Right cardiac atrium (tissue), 5 donors: Measurements from ENCODE around the gene NENF. TPM values are rescaled to one million over a fixed set of nuclear protein-coding genes. Genes with fewer than 3 reads are reported as not detected.
"Not testable (repeated sequence)": the region's sequence is repeated elsewhere in the genome, so short reads cannot be mapped to it uniquely, and the experiment has no call there.

Experiments
- ATAC-seq, 2 donors: fragments of 200-7000 bp; cut with Tn5 transposase; one replicate each; pipeline versions ENCODE4 v1.8.0 to v1.9.1; 2020; ENCODE audit warnings: moderate library complexity in 2 of 2, mild to moderate bottlenecking in 1 of 2
- DNase-seq, 3 donors: peaks; one replicate each; pipeline ENCODE4 v3.0.0-alpha.2; 2020
- H3K27ac ChIP-seq: one replicate; pipeline ENCODE4 v1.5.1; 2013; ENCODE audit warnings: mild to moderate bottlenecking, low read length, control low read depth, moderate library complexity
- H3K27me3 ChIP-seq: one replicate; pipeline ENCODE4 v1.6.1; 2013; ENCODE audit not compliant: control insufficient read depth, insufficient read depth
- H3K4me1 ChIP-seq: one replicate; pipeline ENCODE4 v1.6.1; 2013; ENCODE audit warnings: low read length; ENCODE audit not compliant: control insufficient read depth, insufficient read depth
- H3K4me3 ChIP-seq: one replicate; pipeline ENCODE4 v1.5.1; 2013; ENCODE audit warnings: low read length, control low read depth
- H3K9me3 ChIP-seq: one replicate; pipeline ENCODE4 v1.6.1; 2013; ENCODE audit warnings: low read length; ENCODE audit not compliant: control insufficient read depth
- WGBS: extraction: QIAGEN DNeasy Blood & Tissue Kit; methylation state at CpG from one replicate; pipeline ENCODE4 v1.1.7; 2013; 5-methylcytosine and 5-hydroxymethylcytosine counted together
- intact Hi-C, 4 donors: fragments of 100-400 bp; cut with DNase I; formaldehyde crosslinking; loops; one replicate each; pipeline versions ENCODE4 v1.11.0 to v1.14.0; 2022 to 2023
- long read RNA-seq, 4 donors: library from polyadenylated mRNA; unstranded; transcript quantifications; one replicate each; pipeline ENCODE4 v2.0.0, GENCODE V29; 2020 to 2021
- polyA plus RNA-seq: library from polyadenylated mRNA; stranded (reverse); fragments of 200-250 nt; gene quantifications from one replicate; pipeline ENCODE4 v1.2.3, GENCODE V29; 2013
- total RNA-seq, 4 donors: library from RNA; stranded (reverse); fragmentation: NEBNext Ultra II Directional; extraction: Animal tissue kit (Norgen Biotek cat#: 25700); gene quantifications; one replicate each; pipeline ENCODE4 v1.2.1, GENCODE V29; 2021
- donor health status: healthy with polysubstance abuse.
- donor health status: DM: no; HTN: yes; CAD: no.
- donor health status: DM: no; HTN: no; CAD: no.
- donor health status: DM: no; HTN: yes; CAD: no; lungs with severe emphysema.
- donor health status: DM: yes; HTN: yes; CAD: no.

The NENF gene
- total RNA-seq (100 to 1,000 TPM in 3 of 4 donors, 10 to 100 TPM in 1; 99.4 to 117 (median 104) TPM), polyA plus RNA-seq (121 TPM)
- long read RNA-seq, donor 1, transcript NENF-204 (3 exons, 845 nt), result minor isoform, 15 of 162 reads
- long read RNA-seq, donor 1, transcript NENF-201 (4 exons, 949 nt), result major isoform, 134 of 162 reads
- long read RNA-seq, donor 1, partial matches to known transcripts, result 7 of 162 reads
- long read RNA-seq, donor 1, other reads (novel, unspliced or antisense), result 5 of 162 reads
- long read RNA-seq, donor 2, transcript NENF-204 (3 exons, 845 nt), result minor isoform, 18 of 173 reads
- long read RNA-seq, donor 2, transcript NENF-201 (4 exons, 949 nt), result major isoform, 143 of 173 reads
- long read RNA-seq, donor 2, partial matches to known transcripts, result 11 of 173 reads
- long read RNA-seq, donor 2, other reads (novel, unspliced or antisense), result 1 of 173 reads
- long read RNA-seq, donor 3, partial matches to known transcripts, result 0 of 4 reads
- long read RNA-seq, donor 3, other reads (novel, unspliced or antisense), result 0 of 4 reads
- long read RNA-seq, donor 4, transcript NENF-201 (4 exons, 949 nt), result major isoform, 103 of 120 reads
- long read RNA-seq, donor 4, transcript NENF-204 (3 exons, 845 nt), result minor isoform, 10 of 120 reads
- long read RNA-seq, donor 4, partial matches to known transcripts, result 6 of 120 reads
- long read RNA-seq, donor 4, other reads (novel, unspliced or antisense), result 1 of 120 reads

DNA sequence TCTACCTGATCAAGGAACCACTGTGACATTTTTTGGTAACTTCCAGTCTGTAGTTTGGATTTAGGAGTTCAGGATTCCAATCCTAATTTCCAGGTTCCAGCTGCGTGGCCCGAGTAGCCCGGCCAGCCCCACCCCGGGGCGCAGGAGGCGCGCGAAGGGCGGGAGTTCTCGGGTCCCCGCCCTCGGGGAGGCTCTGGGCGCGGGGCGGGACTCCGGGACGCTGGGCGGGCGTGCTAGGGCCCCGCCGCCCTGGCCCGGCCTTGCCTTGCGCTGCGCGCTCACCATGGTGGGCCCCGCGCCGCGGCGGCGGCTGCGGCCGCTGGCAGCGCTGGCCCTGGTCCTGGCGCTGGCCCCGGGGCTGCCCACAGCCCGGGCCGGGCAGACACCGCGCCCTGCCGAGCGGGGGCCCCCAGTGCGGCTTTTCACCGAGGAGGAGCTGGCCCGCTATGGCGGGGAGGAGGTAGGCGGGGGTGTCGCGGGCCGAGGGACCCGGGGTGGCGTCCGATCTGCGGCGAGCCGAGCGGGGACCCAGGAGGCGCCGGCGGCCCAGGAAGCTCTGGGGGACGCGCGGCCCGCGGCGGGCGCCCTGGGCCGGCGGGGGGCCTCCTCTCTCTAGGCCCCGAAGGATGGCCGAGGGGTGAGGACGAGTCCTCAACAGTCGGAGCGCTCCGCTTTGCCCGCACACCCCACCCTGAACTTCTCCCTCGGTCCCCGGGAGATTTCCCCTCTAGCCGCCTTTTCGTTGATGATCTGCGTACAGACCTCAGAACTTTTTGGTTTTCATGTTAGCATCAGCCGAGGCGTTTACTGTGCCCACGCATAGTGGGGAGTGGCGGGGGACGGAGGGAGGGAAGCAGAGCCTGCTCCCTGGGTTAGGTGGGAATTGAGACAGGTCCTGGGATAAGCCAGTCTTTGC is at the start of gene NENF:
TSS of gene NENF (plus strand) at position 260 of the 916 bp plus-strand sequence. CDS start at position 284, 24 bp downstream.
- under 1% methylated on average over 86 of the region's 86 CpGs for WGBS
- Histone ChIP-seq H3K27me3 (no peaks in the 10 kb centered on the region), H3K4me3 (peak within 1 kb of the TSS; percentile 76), H3K4me1 (peaks cover 3% of the 10 kb centered on the region), H3K27ac (peak within 1 kb of the TSS; percentile 54), H3K9me3 (no peaks in the 10 kb centered on the region)
- ATAC-seq, result peak; percentile 99
- DNase-seq, result peak; percentile 88 to 96 (median 95)
- intact Hi-C loops, result no loop called here

DNA sequence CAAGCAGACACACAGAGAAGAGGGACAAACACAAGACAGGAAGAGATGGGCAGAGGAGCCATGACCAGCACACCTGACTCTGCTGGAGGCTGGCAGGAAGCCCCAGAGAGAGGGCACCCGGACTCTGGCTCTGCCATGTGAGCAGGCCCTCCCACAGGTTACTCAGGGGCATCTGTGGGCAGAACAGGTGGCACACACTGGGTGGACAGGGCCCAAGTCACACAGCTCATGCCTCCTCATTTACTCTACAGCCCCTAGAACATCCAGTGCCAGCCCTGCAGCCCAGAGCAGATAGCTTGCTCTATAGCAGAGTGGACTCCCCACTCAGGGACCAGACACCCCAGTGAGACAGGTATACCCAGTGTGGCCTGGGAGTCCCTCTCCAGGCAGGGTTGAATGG is 46.7 kb upstream of the NENF start:
- Histone ChIP-seq H3K4me3 (no peak overlapping the region), H3K4me1 (no peaks in the 10 kb centered on the region), H3K27me3 (no peaks in the 10 kb centered on the region), H3K27ac (no peak overlapping the region), H3K9me3 (no peaks in the 10 kb centered on the region)
- intact Hi-C loops, result no loop called here
- WGBS, result 84% methylated on average over 1 of the region's 1 CpG
- ATAC-seq (peak in 1 of 2 donors; percentile 16), DNase-seq (no peak)

DNA sequence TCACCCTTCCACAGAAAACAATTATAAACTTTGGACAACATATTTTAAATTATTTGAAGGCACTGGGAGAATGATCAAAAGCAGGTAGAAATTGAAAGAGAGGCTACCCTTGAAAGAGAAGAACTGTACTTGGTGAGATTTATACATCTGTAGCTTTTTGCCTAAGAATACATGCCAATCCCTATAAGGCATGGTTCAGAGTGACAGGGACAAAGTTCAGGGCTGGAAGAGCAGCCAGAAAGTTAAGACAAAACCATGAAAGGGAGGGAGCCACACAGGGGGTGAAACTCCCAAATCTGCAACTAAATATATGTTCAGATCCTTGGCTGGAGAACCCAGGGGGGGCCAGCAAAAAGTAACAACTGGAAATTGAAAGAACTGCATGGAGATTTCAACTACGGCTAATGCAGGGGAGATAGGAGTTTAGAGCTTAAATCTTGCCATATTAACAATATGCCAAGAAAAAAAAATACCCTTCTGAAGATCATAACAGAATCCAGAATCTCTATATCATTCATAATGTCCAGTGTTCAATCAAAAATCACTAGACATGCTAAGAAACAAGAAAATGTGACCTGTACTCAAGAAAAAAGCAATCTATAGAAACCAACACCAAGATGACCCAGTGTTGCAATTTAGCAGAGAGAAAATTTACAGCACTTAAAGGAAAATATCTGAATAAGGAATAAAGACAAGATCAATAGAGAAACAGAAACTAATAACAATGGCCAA is 43.6 kb upstream of the NENF start:
- no peak overlapping the region for H3K4me3 ChIP-seq
- DNase-seq (no peak), ATAC-seq (no peak)
- no peak overlapping the region for H3K27ac ChIP-seq
- 98% methylated on average over 1 of the region's 1 CpG for WGBS
- H3K4me1 ChIP-seq, result no peaks in the 10 kb centered on the region
- H3K9me3 ChIP-seq, result no peaks in the 10 kb centered on the region
- H3K27me3 ChIP-seq, result no peaks in the 10 kb centered on the region
- intact Hi-C loops, result no loop called here

DNA sequence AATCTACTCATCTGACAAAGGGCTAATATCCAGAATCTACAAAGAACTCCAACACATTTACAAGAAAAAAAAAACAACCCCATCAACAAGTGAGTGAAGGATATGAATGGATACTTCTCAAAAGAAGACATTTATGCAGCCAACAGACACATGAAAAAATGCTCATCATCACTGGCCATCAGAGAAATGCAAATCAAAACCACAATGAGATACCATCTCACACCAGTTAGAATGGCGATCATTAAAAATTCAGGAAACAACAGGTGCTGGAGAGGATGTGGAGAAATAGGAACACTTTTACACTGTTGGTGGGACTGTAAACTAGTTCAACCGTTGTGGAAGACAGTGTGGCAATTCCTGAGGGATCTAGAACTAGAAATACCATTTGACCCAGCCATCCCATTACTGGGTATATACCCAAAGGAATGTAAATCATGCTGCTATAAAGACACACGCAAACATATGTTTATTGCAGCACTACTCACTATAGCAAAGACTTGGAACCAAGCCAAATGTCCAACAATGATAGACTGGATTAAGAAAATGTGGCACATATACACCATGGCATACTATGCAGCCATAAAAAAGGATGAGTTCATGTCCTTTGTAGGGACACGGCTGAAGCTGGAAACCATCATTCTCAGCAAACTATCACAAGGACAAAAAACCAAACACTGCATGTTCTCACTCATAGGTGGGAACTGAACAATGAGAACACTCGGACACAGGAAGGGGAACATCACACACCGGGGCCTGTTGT is 36.9 kb upstream of the NENF start:
- H3K27me3 ChIP-seq, H3K9me3 ChIP-seq, ATAC-seq, H3K4me3 ChIP-seq, H3K27ac ChIP-seq, H3K4me1 ChIP-seq, DNase-seq, intact Hi-C loops: not testable (repeated sequence)
- WGBS, result 94% methylated on average over 5 of the region's 6 CpGs

DNA sequence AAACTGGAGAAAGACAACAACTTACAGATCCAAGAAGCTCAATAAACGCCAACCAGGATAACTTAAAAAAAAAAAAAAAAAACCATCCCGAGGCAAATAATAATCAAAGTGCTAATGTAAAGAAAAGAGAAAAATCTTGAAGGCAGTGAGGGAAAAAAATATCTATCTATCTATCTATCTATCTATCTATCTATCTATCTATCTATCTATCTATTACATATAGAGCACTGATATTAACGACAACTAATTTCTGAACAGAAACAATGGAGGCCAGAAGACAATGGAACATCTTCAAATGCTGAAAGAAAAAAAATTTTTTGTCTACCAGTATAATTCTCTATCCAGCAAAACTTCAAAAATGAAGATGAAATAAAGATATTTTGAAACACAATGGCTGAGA is 36.1 kb upstream of the NENF start:
- Histone ChIP-seq H3K27ac (no peak overlapping the region), H3K4me3 (no peak overlapping the region), H3K9me3 (no peaks in the 10 kb centered on the region), H3K27me3 (no peaks in the 10 kb centered on the region), H3K4me1 (no peaks in the 10 kb centered on the region)
- DNase-seq (no peak), ATAC-seq (no peak)
- 95% methylated on average over 3 of the region's 3 CpGs for WGBS
- intact Hi-C loops, result no loop called here

DNA sequence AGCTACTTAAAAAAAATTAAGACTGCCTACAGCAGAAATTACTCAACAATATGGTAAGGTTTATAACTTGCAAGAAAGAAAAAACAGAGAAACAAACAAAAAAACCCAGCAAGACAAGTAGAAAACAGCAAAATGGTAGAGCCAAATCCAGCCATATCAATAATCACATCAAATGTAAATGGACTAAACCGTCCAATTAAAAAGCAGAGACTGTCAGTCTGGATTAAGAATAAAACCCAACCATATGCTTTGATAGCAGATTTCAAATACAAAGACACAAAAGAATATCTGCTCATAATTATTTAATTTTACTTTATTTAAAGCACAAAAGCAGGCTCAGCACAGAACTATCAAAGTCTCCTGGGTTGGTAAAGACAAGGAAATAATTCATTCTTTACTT is 35.5 kb upstream of the NENF start:
- 97% methylated on average over 1 of the region's 1 CpG for WGBS
- DNase-seq (no peak), ATAC-seq (no peak)
- H3K4me1 ChIP-seq, result no peaks in the 10 kb centered on the region
- H3K4me3 ChIP-seq, result no peak overlapping the region
- intact Hi-C loops, result no loop called here
- no peaks in the 10 kb centered on the region for H3K9me3 ChIP-seq
- no peaks in the 10 kb centered on the region for H3K27me3 ChIP-seq
- H3K27ac ChIP-seq, result no peak overlapping the region

DNA sequence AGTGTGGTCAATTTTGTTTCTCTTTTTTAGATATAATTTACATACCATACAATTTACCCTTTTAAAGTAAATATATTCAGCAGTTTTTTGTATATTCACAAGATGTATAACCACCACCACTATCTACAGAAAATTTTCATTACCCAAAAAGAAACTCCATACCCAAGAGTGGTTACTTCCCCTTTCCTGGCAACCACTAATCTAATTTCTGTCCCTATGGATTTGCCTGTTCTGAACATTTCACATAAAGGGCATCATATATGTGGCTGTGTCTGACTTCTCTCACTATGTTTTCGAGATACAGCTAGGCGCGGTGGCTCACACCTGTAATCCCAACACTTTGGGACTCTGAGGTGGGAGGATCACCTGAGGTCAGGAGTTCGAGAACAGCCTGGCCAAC is 31.7 kb upstream of the NENF start:
- intact Hi-C loops, result no loop called here
- Histone ChIP-seq H3K4me3 (no peak overlapping the region), H3K27ac (no peak overlapping the region), H3K27me3 (no peaks in the 10 kb centered on the region), H3K9me3 (no peaks in the 10 kb centered on the region), H3K4me1 (no peaks in the 10 kb centered on the region)
- ATAC-seq (no peak), DNase-seq (no peak)
- WGBS, result 98% methylated on average over 4 of the region's 4 CpGs

DNA sequence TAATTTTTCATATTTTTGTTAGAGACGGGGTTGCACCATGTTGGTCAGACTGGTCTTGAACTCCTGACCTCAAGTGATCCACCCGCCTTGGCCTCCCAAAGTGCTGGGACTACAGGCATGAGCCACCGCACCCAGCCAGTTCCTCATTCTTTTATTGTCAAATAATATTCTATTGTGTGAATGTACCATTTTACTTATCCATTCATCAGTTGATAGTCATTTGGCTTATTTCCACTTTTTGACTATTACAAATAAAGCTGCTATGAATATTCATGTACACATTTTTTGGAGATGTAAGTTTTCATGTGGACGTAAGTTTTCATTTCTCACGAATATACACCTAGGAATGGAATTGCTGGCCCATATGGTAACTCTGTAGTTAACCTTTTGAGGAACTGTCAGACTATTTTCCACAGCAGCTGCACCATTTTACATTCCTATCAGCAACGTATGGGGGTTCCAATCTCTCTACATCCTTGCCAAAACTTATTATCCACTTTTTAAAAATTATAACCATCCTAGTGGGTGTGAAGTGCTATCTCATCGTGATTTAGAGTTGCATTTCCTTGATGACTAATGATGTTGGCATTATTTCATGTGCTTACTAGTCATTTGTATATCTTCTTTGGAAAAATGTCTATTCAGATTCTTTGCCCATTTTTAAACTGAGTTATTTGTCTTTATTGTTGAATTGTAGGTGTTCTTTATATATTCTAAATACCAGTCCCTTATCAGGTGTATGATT is 30.7 kb upstream of the NENF start:
- Histone ChIP-seq H3K27me3 (no peaks in the 10 kb centered on the region), H3K9me3 (no peaks in the 10 kb centered on the region), H3K4me3 (no peak overlapping the region), H3K4me1 (no peaks in the 10 kb centered on the region), H3K27ac (no peak overlapping the region)
- 74% methylated on average over 7 of the region's 7 CpGs for WGBS
- DNase-seq (no peak), ATAC-seq (no peak)
- intact Hi-C loops, result no loop called here

DNA sequence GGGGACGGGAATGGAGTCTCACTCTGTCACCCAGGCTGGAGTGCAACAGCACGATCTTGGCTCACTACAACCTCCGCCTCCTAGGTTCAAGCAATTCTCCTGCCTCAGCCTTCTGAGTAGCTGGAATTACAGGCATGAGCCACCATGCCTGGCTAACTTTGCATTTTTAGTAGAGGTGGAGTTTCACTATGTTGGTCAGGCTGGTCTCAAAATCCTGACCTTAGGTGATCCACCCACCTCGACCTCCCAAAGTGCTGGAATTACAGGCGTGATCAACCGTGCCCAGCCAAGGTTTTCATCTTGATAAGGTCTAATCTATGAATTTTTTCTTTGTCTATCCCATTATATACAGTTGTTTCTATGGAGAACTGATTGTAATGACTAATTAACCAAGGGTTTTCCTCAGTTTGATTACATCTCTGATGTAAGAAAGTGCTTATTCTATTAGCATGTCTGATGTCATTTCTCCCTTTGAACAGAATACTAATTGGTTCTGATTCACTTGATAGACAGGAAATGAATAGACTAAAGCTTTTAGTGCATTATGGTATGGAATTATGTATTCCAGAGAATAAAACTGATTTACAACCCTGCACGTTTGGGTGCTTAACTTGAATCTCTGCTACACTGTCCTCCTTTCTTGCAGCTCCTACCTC is 29.9 kb upstream of the NENF start:
- 89% methylated on average over 7 of the region's 7 CpGs for WGBS
- no peak overlapping the region for H3K27ac ChIP-seq
- no peaks in the 10 kb centered on the region for H3K27me3 ChIP-seq
- no peaks in the 10 kb centered on the region for H3K4me1 ChIP-seq
- ATAC-seq, result no peak
- no peak for DNase-seq
- no peaks in the 10 kb centered on the region for H3K9me3 ChIP-seq
- intact Hi-C loops, result no loop called here
- no peak overlapping the region for H3K4me3 ChIP-seq
